Thyroid gland (tissue), 4 donors: Measurements from ENCODE around the gene C20orf204.

Experiments
- CTCF ChIP-seq, 6 experiments: fragments of 200-600 bp in 3 of 6; fragments of 450-650 bp in 3 of 6; sonication (generic) in 3 of 6; IDR thresholded peaks; one replicate each; pipeline ENCODE4 v1.5.1; 2016 to 2019; ENCODE audit warnings: antibody characterized with exemption in 6 of 6, mild to moderate bottlenecking in 2 of 6, inconsistent platforms in 1 of 6, moderate library complexity in 1 of 6
- POLR2A ChIP-seq, 2 donors: fragments of 450-650 bp; IDR thresholded peaks; one replicate each; pipeline ENCODE4 v1.6.1; 2017; ENCODE audit warnings: antibody characterized with exemption in 2 of 2, mild to moderate bottlenecking in 2 of 2, moderate library complexity in 1 of 2

- TF ChIP-seq CTCF (IDR thresholded peaks at IDR 0.05), result peak; percentile 47 to 86 (median 67)
- no peak for TF ChIP-seq POLR2A (IDR thresholded peaks at IDR 0.05)
Measured at GRCh38 chr20:64057628-64058498, 21.9 kb downstream of the C20orf204 start.
